Left lung (tissue), 10 donors: ENCODE data around the gene LTF. TPM values are rescaled to one million over a fixed set of nuclear protein-coding genes. Genes with fewer than 3 reads are reported as not detected.
"Not testable (repeated sequence)": the region's sequence is repeated elsewhere in the genome, so short reads cannot be mapped to it uniquely, and the experiment has no call there.

Experiments used
- ATAC-seq: fragments of 200-7000 bp; cut with Tn5 transposase; one replicate; pipeline ENCODE4 v1.9.1; 2020; ENCODE audit warnings: moderate library complexity
- DNase-seq, 4 donors: peaks; one replicate each; pipeline ENCODE4 v3.0.0-alpha.2; 2013 to 2020
- H3K27ac ChIP-seq, 2 donors: fragments of 200-600 bp; sonication (generic) in 1 of 2; one replicate each; pipeline versions ENCODE4 v1.5.0 to v1.8.0; 2020 to 2021
- H3K27me3 ChIP-seq, 2 donors: fragments of 200-600 bp; sonication (generic) in 1 of 2; one replicate each; pipeline versions ENCODE4 v1.5.0 to v1.8.0; 2020 to 2021
- H3K36me3 ChIP-seq, 2 donors: fragments of 200-600 bp; sonication (generic) in 1 of 2; one replicate each; pipeline versions ENCODE4 v1.5.0 to v1.8.0; 2020 to 2021
- H3K4me1 ChIP-seq, 2 donors: fragments of 200-600 bp; one replicate each; pipeline ENCODE4 v1.8.0; 2021
- H3K4me3 ChIP-seq, 2 donors: fragments of 200-600 bp; sonication (generic) in 1 of 2; one replicate each; pipeline versions ENCODE4 v1.5.0 to v1.8.0; 2020 to 2021; ENCODE audit warnings: mild to moderate bottlenecking in 1 of 2
- H3K9me3 ChIP-seq, 2 donors: fragments of 200-600 bp; sonication (generic) in 1 of 2; one replicate each; pipeline versions ENCODE4 v1.5.0 to v1.8.0; 2020 to 2021
- intact Hi-C, 2 donors: fragments of 100-400 bp; cut with DNase I; formaldehyde crosslinking; loops; one replicate each; pipeline versions ENCODE4 v1.11.2 to v1.14.2; 2022
- polyA plus RNA-seq, 6 donors: library from polyadenylated mRNA; unstranded; fragments of 120-200 nt; gene quantifications; one replicate each; pipeline ENCODE4 v1.2.1, GENCODE V29; 2013; ENCODE audit not compliant: insufficient read length in 6 of 6
- total RNA-seq, 2 donors: library from RNA; stranded (reverse); fragmentation: NEBNext Ultra II Directional; extraction: Animal tissue kit (Norgen Biotek cat#: 25700); gene quantifications; one replicate each; pipeline ENCODE4 v1.2.1, GENCODE V29; 2021
- TF ChIP-seq, protein P1 (sequence below), 2 donors: fragments of 200-600 bp; sonication (generic) in 1 of 2; IDR thresholded peaks; one replicate each; pipeline versions ENCODE4 v1.5.0 to v1.8.0; 2021; ENCODE audit warnings: antibody characterized with exemption in 2 of 2
- donor health status: DM: no; HTN: yes; CAD: no.
- donor health status: DM: no; HTN: no; CAD: no.

LTF gene
- total and polyA plus RNA-seq, 8 donors: 2.3 to 113 (median 5.5) TPM

- H3K27me3 ChIP-seq: no peaks in the 10 kb centered on the region
Measured at GRCh38 chr3:46393554-46394434, 70.9 kb downstream of the LTF start.

GRCh38 chr3:46393011-46393410 is 71.7 kb downstream of the LTF start:
- no peak for ATAC-seq
- Histone ChIP-seq H3K27ac (peak overlapping the region in 1 of 2 donors; percentile 86), H3K36me3 (no peaks in the 10 kb centered on the region), H3K4me3 (no peak overlapping the region), H3K27me3 (no peaks in the 10 kb centered on the region), H3K9me3 (no peaks in the 10 kb centered on the region), H3K4me1 (peaks cover 15 to 57% of the 10 kb centered on the region in 2 donors)
- TF ChIP-seq, protein P1, sequence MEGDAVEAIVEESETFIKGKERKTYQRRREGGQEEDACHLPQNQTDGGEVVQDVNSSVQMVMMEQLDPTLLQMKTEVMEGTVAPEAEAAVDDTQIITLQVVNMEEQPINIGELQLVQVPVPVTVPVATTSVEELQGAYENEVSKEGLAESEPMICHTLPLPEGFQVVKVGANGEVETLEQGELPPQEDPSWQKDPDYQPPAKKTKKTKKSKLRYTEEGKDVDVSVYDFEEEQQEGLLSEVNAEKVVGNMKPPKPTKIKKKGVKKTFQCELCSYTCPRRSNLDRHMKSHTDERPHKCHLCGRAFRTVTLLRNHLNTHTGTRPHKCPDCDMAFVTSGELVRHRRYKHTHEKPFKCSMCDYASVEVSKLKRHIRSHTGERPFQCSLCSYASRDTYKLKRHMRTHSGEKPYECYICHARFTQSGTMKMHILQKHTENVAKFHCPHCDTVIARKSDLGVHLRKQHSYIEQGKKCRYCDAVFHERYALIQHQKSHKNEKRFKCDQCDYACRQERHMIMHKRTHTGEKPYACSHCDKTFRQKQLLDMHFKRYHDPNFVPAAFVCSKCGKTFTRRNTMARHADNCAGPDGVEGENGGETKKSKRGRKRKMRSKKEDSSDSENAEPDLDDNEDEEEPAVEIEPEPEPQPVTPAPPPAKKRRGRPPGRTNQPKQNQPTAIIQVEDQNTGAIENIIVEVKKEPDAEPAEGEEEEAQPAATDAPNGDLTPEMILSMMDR (IDR thresholded peaks at IDR 0.05): no peak
- no peak for DNase-seq
- intact Hi-C loops: no loop called here

More at GRCh38 chr3:46393554-46394434, 70.9 kb downstream of the LTF start:
- ATAC-seq: peak; percentile 84
- intact Hi-C loops: no loop called here
- peak in 2 of 4 donors; percentile 53 to 67 for DNase-seq
- peak overlapping the region in 1 of 2 donors; percentile 86 for H3K27ac ChIP-seq
- TF ChIP-seq, protein P1 (IDR thresholded peaks at IDR 0.05): no peak
- no peak overlapping the region for H3K4me3 ChIP-seq
- H3K4me1 ChIP-seq: peaks cover 15 to 61% of the 10 kb centered on the region in 2 donors
- no peaks in the 10 kb centered on the region for H3K9me3 ChIP-seq
- no peaks in the 10 kb centered on the region for H3K36me3 ChIP-seq

- DNase-seq, ATAC-seq, H3K4me3 ChIP-seq, H3K27ac ChIP-seq, H3K9me3 ChIP-seq, H3K27me3 ChIP-seq, intact Hi-C loops, H3K36me3 ChIP-seq: not testable (repeated sequence)
- H3K4me1 ChIP-seq: peaks cover 8 to 44% of the 10 kb centered on the region in 2 donors
Measured at GRCh38 chr3:46391526-46391925, 73.2 kb downstream of the LTF start.

- no peaks in the 10 kb centered on the region for H3K27me3 ChIP-seq
- no peaks in the 10 kb centered on the region for H3K9me3 ChIP-seq
- intact Hi-C loops: no loop called here
- peaks cover 3 to 30% of the 10 kb centered on the region in 2 donors for H3K4me1 ChIP-seq
- TF ChIP-seq, protein P1 (IDR thresholded peaks at IDR 0.05): no peak
- no peak for ATAC-seq
- H3K27ac ChIP-seq: no peak overlapping the region
- no peak for DNase-seq
- H3K4me3 ChIP-seq: no peak overlapping the region
- no peaks in the 10 kb centered on the region for H3K36me3 ChIP-seq
Measured at GRCh38 chr3:46389306-46389705, 75.4 kb downstream of the LTF start.

DNA sequence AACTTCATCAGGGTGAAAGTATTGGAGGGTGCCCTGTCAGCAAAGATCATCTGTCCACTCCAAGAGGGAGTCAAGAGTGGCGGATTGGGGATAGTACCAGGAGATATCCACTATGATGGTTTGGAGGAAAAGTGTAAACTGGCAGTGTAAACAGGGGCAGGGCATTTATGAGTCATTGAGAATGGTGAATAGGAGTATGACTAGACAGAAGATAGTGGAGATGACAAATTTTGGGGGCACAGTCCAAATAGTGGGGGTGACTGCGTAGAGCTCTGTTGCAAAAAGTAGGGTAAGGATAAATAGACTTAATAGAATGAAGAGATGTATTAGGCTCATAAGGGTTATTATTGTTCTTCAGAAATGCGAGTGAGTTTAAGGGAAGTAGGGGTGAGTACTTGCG is 75.9 kb downstream of the LTF start:
- ATAC-seq, H3K27me3 ChIP-seq, intact Hi-C loops, DNase-seq, H3K4me3 ChIP-seq, H3K9me3 ChIP-seq, H3K27ac ChIP-seq, H3K36me3 ChIP-seq: not testable (repeated sequence)
- H3K4me1 ChIP-seq: peaks cover 3 to 29% of the 10 kb centered on the region in 2 donors

GRCh38 chr3:46386205-46386604 is 78.5 kb downstream of the LTF start:
- peaks cover 10 to 35% of the 10 kb centered on the region in 2 donors for H3K4me1 ChIP-seq
- peak overlapping the region; percentile 51 to 54 for H3K27ac ChIP-seq
- no peaks in the 10 kb centered on the region for H3K36me3 ChIP-seq
- ATAC-seq (peak; percentile 79), DNase-seq (no peak)
- H3K4me3 ChIP-seq: no peak overlapping the region
- no peaks in the 10 kb centered on the region for H3K27me3 ChIP-seq
- intact Hi-C loops: no loop called here
- H3K9me3 ChIP-seq: no peaks in the 10 kb centered on the region
- TF ChIP-seq, protein P1 (IDR thresholded peaks at IDR 0.05): no peak
